ENCODE data around the gene IFNE.
"Not testable (repeated sequence)": the region's sequence is repeated elsewhere in the genome, so short reads cannot be mapped to it uniquely, and the experiment has no call there.

Gene IFNE

DNA sequence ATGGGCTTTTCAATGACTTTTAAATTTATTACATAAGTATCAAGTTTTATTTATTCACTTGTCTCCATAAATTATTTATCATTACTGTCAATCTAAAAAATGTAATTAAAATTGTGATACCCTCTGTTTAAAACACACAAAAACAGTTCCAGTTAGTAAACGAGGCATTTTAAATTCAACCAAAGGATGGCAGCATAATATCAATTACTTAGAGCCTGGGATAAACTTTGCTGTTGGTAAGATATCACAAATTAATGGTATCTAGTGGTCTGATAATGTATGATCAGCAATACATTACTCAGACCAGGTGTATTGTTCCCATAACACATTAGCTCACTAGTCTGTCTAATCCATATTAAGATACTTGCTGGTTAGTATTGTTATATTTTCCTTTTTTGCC lies 9.6 kb upstream of the IFNE start:
- no peak for DNase-seq (ENCODE audit: low read depth)

DNA sequence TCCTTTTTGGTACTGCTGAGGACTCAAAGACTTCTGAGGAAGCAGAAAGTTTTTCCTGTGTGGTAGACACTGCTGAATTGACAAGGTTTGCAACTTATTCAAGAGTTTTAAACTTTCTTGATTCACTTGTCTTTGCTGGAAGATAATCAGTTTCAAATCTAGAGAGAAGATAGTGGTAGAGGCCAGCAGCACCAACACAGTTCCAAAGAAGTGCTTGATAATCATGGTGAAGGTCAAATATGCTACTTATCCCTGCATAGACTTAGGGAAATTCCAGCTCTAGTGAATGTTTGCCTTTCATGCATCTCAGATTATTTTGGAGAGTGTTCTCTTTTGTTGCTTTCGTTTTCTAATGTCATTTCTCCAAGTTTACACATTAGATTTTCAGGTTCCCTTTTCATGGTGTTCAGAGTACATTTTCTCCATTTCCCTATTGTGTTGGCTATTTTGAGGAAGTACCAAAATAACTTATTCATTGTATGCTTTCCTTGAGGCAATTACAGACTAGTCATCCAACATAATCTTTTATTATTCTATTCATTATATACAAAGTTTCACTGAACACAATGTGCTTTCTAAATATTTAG lies 550 bp downstream of the IFNE start:
- no peak for DNase-seq (ENCODE audit: low read depth)

DNA sequence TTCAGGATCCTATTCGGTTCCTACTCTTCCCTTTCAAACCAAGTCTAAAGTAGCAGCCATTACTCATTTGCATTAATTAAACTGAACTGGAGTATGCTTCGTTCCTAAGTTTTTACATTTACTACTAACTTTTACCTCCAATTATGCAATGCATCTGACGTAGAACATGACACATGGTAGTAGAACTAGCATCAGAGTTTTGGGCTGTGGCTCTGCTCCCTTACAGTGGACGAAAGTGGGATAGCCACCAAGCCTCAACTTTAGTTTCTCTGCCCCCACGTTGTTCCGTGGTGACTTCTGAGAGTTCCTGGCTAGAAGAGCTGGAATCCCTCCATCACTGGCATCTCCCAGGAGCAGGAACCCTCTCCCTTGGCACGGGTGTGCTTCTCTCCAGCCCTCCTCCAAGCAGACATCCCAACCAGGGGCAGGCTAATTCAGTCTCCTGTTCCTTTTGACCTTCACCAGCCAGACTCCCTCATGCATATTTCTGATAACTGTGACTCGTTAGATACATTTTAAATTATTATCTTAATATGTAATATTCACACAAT lies 2.9 kb downstream of the IFNE start:
- no peak for DNase-seq (ENCODE audit: low read depth)

DNA sequence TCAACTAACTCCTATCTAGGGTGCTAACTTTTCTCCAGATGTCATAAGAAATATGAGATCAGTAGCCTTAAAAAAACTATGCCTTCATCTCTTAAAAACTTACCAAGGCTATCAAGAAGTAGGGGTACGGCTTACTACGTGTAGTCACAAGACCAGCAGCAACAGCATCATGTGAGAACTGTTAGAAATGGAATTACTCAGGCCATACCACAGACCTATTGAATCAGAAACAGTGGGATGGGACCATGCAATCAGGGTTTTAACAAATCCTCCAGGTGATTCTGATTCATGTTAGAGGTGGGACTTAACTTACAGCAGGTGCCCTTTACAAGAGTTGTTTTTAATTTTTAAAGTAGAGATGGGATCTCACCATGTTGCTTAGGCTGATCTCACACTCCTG lies 4.6 kb downstream of the IFNE start:
- no peak for DNase-seq (ENCODE audit: low read depth)

DNA sequence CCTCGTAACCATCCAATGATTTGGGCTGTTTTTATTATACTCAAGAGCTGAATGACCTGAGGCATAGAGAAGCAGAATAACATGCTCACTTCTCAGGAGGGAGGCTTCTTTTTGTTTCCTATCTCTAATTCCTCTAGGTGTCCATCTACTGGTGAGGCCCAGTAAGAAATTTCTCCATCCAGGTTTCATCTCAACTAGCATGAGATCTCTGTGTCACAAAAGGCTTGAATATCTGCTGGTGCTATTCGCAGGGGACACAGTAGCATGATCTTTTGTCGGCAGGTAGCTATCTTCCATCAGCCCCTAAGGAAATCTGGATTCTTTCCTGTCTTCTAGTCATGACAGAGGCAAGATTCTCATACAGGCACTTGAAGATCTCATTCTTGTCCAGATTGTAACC lies 8.9 kb downstream of the IFNE start:
- no peak for DNase-seq (ENCODE audit: low read depth)

DNA sequence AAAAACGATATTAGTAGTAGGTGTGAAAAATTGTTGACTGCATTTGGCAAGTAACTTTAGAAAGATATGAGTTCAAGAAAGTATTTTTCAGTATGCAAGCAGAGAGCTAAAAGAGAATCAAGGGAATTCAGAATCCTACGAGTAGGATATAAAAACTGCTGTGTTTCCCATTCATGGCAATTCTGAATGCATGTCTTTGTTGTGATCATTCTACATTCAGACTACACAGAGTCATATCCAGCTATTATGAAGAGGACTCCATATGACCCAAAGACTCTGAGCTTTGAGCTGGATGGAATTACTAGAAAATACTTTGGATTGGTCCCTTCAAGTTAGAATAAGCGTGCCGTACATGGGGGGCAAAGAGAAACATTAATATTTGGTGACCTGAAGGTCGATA lies 12.0 kb downstream of the IFNE start:
- no peak for DNase-seq (ENCODE audit: low read depth)

DNA sequence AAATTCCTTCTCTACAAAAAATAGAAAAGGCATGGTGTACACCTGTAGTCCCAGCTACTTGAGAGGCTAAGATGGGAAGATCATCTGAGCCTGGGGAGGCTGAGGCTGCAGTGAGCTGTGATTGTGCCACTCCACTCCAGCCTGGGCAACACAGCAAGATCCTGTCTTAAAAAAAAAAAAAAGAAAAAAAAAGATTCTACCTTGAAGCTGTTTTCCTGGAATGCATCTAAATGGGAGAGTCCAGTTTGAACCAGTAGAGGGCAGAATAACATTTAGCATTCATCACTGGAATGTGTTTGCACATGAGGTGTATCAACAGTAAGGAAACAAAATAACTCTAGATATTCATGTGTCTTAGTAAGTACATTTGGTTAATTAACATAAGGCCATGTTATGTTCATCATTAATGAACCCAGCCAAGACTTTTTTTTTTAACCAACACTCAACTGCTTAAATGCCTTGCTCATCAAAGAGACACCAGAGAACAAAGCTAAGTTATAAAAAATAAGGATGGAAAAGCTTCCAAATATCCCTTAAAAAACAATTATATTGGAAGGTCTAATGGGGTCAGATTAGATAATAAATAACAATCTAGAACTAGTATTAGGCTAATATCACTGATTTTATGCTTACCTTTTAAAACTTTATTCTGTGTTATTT lies 16.1 kb downstream of the IFNE start:
- no peak for DNase-seq (ENCODE audit: low read depth)

DNA sequence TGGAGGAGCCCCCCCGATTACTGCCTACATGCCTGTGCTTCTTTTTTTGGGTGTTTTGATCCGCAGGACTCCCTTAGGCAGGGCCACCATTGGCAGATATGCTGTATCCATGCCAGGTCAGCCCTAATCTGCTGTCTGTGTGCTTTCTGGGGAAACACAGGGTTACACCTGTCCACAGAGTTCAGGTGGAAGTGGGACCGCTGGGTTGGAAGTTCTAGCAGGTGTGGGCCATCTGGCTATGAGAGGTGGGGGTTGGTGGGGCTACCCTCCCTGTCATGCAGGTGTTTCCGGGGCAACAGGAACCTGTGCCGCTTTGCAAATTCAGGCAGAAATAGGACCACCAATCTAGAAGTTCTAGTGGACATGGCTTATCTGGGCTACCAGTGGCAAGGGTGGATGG lies 17.0 kb downstream of the IFNE start:
- no peak for DNase-seq (ENCODE audit: low read depth)

DNA sequence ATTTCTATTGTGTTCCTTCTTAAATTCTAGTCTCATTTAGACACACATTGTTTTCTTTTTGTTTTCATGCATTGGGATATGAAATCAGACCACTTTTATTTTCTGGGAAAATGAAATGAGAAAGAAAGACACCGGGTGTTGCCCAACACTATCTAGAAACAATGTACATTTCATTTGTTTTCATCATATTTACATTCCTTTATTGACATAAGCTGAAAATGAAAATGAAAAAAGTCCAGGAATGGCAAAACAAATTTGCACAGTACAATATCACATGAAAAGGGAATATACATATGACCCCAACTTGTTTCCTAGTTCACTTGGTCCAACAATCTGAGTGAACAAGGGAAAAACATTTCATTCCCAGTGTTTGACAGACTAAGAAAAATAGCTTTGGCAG lies 20.7 kb downstream of the IFNE start:
- DNase-seq (ENCODE audit: low read depth), result no peak

DNA sequence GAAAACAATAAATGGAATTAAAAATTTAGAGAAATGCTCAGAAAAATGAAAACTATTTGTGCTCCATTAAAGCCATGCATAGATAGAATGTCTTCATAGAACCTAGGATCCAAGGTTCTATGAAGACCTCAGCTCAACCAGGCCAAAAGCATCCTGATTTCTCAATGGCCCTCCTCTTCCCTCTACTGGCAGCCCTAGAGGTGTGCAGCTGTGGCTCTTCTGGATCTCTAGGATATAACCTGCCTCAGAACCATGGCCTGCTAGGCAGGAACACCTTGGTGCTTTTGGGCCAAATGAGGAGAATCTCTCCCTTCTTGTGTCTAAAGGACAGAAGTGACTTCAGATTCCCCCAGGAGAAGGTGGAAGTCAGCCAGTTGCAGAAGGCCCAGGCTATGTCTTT lies 26.8 kb downstream of the IFNE start:
- no peak for DNase-seq (ENCODE audit: low read depth)

DNA sequence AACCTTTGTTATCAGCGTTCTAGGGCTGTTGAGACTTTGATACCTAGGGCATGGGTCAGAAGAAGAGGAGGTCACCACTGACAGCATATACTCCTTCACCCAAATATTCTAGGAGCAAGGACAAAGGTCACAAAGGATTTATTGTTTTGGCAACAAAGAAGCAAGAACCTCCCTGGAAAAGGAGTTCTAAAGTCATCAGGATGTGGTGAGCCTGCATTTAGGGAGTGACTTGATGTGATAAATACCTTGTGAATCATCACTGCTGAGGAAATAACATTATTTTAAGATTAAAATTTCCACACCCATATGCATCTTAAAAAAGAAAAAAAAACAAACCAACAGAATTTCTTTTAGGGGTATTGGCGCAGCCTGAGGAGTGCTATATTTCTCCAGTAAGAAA lies 28.0 kb downstream of the IFNE start:
- DNase-seq (ENCODE audit: low read depth), result no peak

DNA sequence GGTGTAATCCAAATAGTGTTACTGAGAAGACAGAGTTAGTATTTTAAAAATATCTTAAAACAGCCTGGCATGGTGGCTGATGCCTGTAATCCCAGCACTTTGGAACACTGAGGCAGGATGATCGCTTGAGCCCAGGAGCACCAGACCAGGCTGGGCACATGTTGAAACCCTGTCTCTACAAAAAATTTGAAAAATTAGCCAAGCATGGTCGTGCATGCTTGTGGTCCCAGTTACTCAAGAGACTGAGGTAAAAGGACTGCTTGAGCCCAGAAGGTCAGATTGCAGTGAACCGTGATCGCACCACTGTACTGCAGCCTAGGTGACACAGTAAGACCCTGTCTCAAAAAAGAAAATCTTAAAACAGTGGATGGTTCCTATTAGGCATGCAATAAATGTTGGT lies 29.4 kb downstream of the IFNE start:
- no peak for DNase-seq (ENCODE audit: low read depth)

DNA sequence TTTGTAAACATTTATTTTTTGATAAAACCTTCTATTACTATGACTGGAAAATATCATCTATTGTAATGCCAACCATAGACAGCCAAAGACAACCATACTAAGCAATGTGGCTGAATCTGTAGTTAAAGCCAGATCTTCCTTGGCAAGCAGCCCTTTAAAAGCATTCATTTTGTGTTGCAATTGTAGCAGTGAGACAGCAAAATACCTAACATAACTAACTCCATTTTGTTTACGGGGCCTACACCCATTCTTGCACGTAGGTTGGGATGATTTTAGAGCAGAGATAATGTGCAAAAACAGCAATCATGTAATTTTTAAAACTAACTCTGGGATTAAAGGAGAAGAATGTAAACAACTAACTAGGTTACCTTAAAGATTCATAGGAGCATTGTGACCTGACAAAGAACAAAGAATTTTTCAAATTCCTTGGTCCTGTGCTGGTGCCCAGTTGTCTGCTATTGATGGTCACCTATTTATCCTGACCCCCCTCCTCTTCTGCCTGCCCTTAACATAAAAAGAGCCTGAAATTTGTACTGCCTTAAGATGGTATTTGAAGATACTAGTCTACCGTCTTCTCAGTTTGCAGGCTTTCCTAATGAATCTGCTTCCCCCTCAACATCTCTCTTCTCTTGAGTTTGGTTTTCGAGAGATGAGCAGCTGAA lies 31.2 kb downstream of the IFNE start:
- DNase-seq (ENCODE audit: low read depth), result no peak

DNA sequence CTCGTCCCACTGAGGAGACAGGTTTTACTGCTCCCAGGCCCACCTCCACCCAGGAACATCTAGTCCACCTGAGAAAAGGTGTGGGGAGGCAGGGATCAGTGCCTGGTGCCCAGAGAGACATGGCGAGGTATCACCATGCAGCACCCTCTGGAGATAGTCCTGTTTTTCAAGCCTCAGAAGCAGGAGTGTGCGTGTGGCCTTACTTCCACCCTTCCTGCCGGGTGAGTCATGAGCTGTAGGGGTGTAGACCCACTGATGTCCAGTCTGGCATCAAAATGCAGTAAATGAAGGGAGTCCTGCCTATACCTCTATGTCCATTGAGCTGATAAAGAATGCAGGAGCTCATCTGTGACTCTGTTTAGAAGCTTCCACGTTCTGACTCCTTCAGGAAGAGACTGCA lies 32.8 kb downstream of the IFNE start:
- not testable (repeated sequence) for DNase-seq (ENCODE audit: low read depth)

DNA sequence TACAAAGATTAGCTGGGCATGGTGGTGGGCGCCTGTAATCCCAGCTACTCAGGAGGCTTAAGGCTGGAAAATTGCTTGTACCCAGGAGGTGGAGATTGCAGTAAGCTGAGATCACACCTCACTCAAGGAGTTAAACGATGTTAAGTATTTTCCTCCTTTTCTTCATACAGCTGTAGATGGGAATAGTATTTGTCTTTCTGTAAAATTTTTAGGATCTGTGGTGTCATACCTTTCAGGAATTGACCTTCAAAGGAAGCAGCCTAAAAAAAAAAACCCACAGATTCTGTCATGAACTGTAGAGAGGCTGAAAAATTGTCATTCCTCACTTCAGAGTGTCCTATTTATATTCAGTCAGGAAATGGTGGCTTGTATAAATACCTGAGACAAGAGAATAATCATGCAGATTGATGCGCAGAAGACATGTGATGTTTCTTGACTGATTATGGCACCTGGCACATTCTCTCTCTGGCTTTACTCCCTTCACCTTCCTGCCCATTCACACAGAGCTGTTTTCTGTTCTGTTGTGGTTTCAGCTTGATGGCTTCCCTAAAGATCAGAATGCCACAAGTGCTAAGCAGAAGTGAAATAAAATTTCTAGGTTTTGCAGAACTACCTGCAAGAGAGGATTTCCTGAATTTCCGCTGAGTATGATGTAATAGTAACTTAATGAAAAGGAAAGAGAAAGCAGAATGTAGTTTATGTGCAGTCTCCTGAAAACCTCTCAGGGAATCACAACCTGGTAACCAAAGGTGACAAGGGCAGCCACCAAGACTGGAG lies 38.1 kb downstream of the IFNE start:
- no peak for DNase-seq (ENCODE audit: low read depth)

DNA sequence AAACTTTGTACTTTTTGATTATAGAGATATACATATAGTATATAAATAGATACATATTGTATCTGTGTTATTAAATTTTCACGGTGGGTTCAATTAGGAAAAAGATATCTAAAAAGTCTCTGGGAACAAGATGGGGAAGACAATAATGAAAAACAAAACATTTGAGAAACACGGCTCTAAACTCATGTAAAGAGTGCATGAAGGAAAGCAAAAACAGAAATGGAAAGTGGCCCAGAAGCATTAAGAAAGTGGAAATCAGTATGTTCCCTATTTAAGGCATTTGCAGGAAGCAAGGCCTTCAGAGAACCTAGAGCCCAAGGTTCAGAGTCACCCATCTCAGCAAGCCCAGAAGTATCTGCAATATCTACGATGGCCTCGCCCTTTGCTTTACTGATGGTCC lies 42.0 kb downstream of the IFNE start, which contains the start of gene IFNA1:
Gene IFNA1 (plus strand): TSS at position 301 of the 400 bp plus-strand sequence. CDS start 69 bp downstream, at position 370.
- no peak for DNase-seq (ENCODE audit: low read depth)

DNA sequence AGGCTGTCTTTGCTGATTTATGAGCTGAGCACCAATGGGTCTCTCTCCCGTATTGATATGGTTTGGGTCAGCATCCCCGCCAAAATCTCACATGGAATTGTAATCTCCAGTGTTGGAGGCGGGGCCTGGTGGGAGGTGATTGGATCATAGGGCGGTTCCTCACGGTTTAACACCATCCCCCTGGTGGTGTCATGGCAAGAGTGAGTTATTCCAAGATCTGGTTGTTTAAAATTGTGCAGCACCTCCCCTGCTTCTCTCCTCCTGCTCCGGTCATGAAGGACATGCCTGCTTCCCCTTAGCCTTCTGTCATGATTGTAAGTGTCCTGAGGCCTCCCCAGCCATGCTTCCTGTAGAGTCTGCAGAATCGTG lies 47.1 kb downstream of the IFNE start:
- not testable (repeated sequence) for DNase-seq (ENCODE audit: low read depth)

DNA sequence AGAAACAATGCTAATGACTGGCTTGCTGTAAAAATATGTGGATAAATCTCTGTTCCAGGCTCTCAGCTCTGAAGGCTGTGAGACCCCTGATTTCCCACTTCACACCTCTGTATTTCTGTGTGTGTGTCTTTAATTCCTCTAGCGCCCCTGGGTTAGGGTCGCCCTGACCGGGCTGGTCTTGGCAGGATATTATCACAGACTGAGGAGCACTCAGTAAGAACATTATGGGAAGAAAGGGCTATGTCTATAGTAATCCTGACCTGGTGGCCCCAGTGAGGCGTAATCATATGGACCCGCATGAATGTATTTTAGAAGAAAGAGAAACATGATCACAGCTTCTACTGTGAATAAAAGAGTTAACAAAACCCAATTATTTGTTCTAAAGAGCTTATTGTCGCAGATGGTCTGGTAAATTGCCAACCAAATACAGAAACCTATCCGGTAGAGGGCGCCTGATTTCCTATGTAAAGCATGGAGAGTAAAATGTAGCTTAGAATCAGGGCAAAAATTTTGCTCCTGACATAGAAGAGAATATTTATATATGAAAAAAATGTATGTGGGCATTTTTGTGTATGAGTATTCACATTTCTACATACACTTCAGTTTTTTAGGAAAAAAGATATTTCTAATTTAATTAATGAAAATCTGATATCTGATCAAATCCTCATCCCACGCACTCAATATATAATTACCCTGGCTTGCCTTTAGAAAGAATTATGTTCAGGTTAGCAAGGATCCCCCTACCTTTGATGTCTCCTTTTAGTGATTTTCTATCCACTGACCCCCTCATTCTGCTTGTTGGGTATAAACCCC lies 47.7 kb downstream of the IFNE start:
- peak; percentile 22 for DNase-seq (ENCODE audit: low read depth)

DNA sequence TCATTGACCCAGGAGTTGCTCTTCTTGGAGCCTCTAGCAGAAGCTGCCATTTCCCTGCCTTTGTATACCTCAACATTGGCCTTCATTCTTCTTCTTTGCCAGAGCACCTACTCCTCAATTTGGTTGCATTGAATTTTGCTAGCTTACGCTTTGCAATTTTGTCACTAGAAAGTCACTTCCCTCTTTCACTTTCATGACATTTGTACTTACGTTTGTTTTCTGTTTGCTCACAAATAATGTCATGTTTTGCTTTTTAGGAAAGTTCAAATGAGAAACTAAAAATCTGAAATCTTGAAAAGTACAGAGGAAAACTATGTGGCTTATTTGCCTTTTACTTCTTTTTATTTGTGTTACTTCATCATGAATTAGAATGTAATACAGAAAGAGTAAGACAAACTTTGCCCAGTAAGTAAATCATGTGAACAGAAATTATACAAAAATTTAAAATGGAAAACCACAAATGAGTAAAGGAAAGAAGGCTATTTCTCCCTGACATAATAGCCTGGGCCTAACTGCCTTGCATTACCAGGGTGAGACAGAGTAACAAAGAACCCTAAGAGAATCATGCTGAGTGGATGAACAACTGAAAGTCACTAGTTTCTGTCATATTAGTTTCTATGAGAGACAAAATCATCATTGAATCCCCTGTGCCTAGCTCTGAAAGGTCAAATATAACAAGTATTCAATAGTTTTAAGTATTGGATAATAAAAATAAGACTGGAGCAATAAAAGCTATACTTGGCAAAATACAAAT lies 49.3 kb downstream of the IFNE start:
- no peak for DNase-seq (ENCODE audit: low read depth)
